MM.1S (cell line): ENCODE results near the gene VGF.
"Not testable (repeated sequence)": the region's sequence is repeated elsewhere in the genome, so short reads cannot be mapped to it uniquely, and the experiment has no call there.

Experiments
- DNase-seq: peaks from one replicate; pipeline ENCODE4 v3.0.0-alpha.2; 2015
- H2AFZ ChIP-seq: fragments of 300-600 bp; sonication (generic); 2 replicates; pipeline ENCODE4 v1.6.0; 2016; ENCODE audit warnings: antibody characterized with exemption, low read length
- H3F3A ChIP-seq: fragments of 300-600 bp; sonication (generic); 2 replicates; pipeline ENCODE4 v1.6.1; 2016; ENCODE audit warnings: mild to moderate bottlenecking, antibody characterized with exemption, low read length, moderate library complexity, mixed read lengths; ENCODE audit not compliant: insufficient read depth
- H3K27ac ChIP-seq: fragments of 300-600 bp; sonication (generic); 2 replicates; pipeline ENCODE4 v1.5.1; 2016; ENCODE audit warnings: mild to moderate bottlenecking, low read length
- H3K27me3 ChIP-seq: fragments of 300-600 bp; sonication (generic); replicated peaks from 2 replicates; pipeline ENCODE4 v1.6.0; 2016; ENCODE audit warnings: low read length; ENCODE audit not compliant: insufficient read depth
- H3K36me3 ChIP-seq: fragments of 300-600 bp; sonication (generic); replicated peaks from 2 replicates; pipeline ENCODE4 v1.6.1; 2016; ENCODE audit warnings: mild to moderate bottlenecking, low read length, mixed read lengths; ENCODE audit not compliant: insufficient read depth
- H3K4me1 ChIP-seq: fragments of 300-600 bp; sonication (generic); 2 replicates; pipeline ENCODE4 v1.6.1; 2016; ENCODE audit warnings: low read length, mixed read lengths
- H3K4me2 ChIP-seq: fragments of 300-600 bp; sonication (generic); 2 replicates; pipeline ENCODE4 v1.6.0; 2016; ENCODE audit warnings: low read depth, low read length
- H3K4me3 ChIP-seq: fragments of 300-600 bp; sonication (generic); 2 replicates; pipeline ENCODE4 v1.5.1; 2016; ENCODE audit warnings: low read length, mixed read lengths
- H3K79me2 ChIP-seq: fragments of 300-600 bp; sonication (generic); 2 replicates; pipeline ENCODE4 v1.6.1; 2016; ENCODE audit warnings: mixed run types, low read length, mixed read lengths
- H3K9ac ChIP-seq: fragments of 300-600 bp; sonication (generic); 2 replicates; pipeline ENCODE4 v1.6.1; 2016; ENCODE audit warnings: low read length, mixed read lengths
- H3K9me2 ChIP-seq: fragments of 300-600 bp; sonication (generic); replicated peaks from 2 replicates; pipeline ENCODE4 v1.6.1; 2016; ENCODE audit warnings: mild to moderate bottlenecking, low read length, mixed read lengths; ENCODE audit not compliant: insufficient read depth
- H3K9me3 ChIP-seq: fragments of 300-600 bp; sonication (generic); replicated peaks from 2 replicates; pipeline ENCODE4 v1.6.1; 2016; ENCODE audit warnings: mild to moderate bottlenecking, low read length, mixed read lengths; ENCODE audit not compliant: insufficient read depth
- H4K20me1 ChIP-seq: fragments of 300-600 bp; sonication (generic); 2 replicates; pipeline ENCODE4 v1.6.1; 2016; ENCODE audit warnings: mild to moderate bottlenecking, low read length, moderate library complexity, mixed read lengths; ENCODE audit not compliant: insufficient read depth
- EZH2 ChIP-seq: fragments of 300-600 bp; sonication (generic); optimal IDR thresholded peaks from 2 replicates; pipeline ENCODE3; 2017; ENCODE audit warnings: low read depth, mild to moderate bottlenecking, antibody characterized with exemption, low read length, mixed read lengths
- EZH2phosphoT487 ChIP-seq: fragments of 300-600 bp; sonication (generic); IDR thresholded peaks from 2 replicates; pipeline ENCODE4 v1.6.1; 2018; ENCODE audit warnings: antibody characterized with exemption, low read length
- TF ChIP-seq, protein P1 (sequence below): fragments of 300-600 bp; sonication (generic); IDR thresholded peaks from 2 replicates; pipeline ENCODE4 v1.5.1; 2016; ENCODE audit warnings: antibody characterized with exemption, low read length, mixed read lengths

Gene VGF

GRCh38 chr7:101134399-101134980 lies 30.9 kb downstream of the VGF start:
- no peaks in the 10 kb centered on the region for H3K9me3 ChIP-seq
- H3K27ac ChIP-seq: no peak overlapping the region
- peaks cover 79% of the 10 kb centered on the region for H3K27me3 ChIP-seq
- H3K36me3 ChIP-seq: no peaks in the 10 kb centered on the region
- DNase-seq: no peak
- H4K20me1 ChIP-seq: no peaks in the 10 kb centered on the region
- peaks cover 6% of the 10 kb centered on the region; the same call in 1 of the 2 replicates for H3K4me1 ChIP-seq
- no peak overlapping the region for H3K4me3 ChIP-seq
- no peaks in the 10 kb centered on the region for H3K9me2 ChIP-seq
- H3K4me2 ChIP-seq: no peak overlapping the region
- TF ChIP-seq EZH2: no peak
- TF ChIP-seq EZH2phosphoT487: no peak
- TF ChIP-seq, protein P1, sequence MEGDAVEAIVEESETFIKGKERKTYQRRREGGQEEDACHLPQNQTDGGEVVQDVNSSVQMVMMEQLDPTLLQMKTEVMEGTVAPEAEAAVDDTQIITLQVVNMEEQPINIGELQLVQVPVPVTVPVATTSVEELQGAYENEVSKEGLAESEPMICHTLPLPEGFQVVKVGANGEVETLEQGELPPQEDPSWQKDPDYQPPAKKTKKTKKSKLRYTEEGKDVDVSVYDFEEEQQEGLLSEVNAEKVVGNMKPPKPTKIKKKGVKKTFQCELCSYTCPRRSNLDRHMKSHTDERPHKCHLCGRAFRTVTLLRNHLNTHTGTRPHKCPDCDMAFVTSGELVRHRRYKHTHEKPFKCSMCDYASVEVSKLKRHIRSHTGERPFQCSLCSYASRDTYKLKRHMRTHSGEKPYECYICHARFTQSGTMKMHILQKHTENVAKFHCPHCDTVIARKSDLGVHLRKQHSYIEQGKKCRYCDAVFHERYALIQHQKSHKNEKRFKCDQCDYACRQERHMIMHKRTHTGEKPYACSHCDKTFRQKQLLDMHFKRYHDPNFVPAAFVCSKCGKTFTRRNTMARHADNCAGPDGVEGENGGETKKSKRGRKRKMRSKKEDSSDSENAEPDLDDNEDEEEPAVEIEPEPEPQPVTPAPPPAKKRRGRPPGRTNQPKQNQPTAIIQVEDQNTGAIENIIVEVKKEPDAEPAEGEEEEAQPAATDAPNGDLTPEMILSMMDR: no peak
- H3F3A ChIP-seq: no peaks in the 10 kb centered on the region
- no peak overlapping the region for H3K9ac ChIP-seq
- H3K79me2 ChIP-seq: no peaks in the 10 kb centered on the region
- no peak overlapping the region for H2AFZ ChIP-seq

DNA sequence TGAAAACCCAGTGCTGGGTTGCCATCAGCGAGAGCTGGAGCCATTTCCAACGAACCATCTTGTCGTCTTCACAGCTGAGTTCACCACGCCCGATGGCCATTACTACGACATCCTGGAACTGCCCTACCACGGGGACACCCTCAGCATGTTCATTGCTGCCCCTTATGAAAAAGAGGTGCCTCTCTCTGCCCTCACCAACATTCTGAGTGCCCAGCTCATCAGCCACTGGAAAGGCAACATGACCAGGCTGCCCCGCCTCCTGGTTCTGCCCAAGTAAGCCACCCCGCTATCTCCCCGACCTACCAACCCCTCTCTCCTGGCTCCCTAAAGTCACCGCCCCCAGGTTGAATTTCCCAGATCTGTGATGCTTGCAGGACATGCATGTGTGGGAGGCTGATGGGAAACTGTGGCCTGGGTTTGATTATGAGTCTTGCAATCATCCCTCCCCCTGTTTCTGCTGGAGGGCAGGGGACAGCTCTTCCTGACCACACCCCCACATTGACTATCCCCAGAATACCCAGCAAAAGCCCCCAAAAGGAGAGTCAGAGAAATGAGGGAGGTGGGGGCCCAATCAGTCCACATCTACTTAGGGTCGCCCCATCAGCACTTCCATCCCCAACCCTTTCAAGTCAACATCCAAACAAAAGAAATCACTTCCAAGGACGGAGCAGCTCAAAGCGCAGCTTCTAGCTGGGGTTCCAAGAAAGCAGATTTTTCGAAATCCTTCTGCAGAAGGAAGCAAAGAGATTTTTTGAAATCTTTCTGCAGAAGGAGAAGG lies 31.6 kb downstream of the VGF start:
- Histone ChIP-seq H3K27ac (no peak overlapping the region), H3K4me1 (peaks cover 6% of the 10 kb centered on the region; the same call in 1 of the 2 replicates), H3K4me2 (no peak overlapping the region), H3K9me2 (no peaks in the 10 kb centered on the region), H2AFZ (no peak overlapping the region), H3K36me3 (no peaks in the 10 kb centered on the region), H3F3A (no peaks in the 10 kb centered on the region), H3K27me3 (peaks cover 78% of the 10 kb centered on the region), H4K20me1 (no peaks in the 10 kb centered on the region), H3K79me2 (no peaks in the 10 kb centered on the region), H3K4me3 (no peak overlapping the region), H3K9ac (no peak overlapping the region), H3K9me3 (no peaks in the 10 kb centered on the region)
- TF ChIP-seq, protein P1: no peak
- TF ChIP-seq EZH2: no peak
- TF ChIP-seq EZH2phosphoT487: no peak
- no peak for DNase-seq

GRCh38 chr7:101132626-101133600 lies 32.5 kb downstream of the VGF start:
- not testable (repeated sequence) for H3K4me2 ChIP-seq, H3K4me1 ChIP-seq, H3K9me3 ChIP-seq, H3K27ac ChIP-seq, DNase-seq, H3K9ac ChIP-seq, H3F3A ChIP-seq, H2AFZ ChIP-seq, H3K36me3 ChIP-seq, H4K20me1 ChIP-seq, H3K79me2 ChIP-seq, H3K9me2 ChIP-seq, H3K4me3 ChIP-seq
- H3K27me3 ChIP-seq: peaks cover 83% of the 10 kb centered on the region
